OCI-LY7 (cell line): ENCODE data around the gene SECISBP2. TPM values are rescaled to one million over a fixed set of nuclear protein-coding genes. Genes with fewer than 3 reads are reported as not detected.
A peak's percentile ranks its signal among the peaks of the same experiment; 100 is the strongest.

ENCODE experiments used
- BruUV-seq: library from RNA; stranded (reverse); fragments of 400-500 nt; replicated peaks from 2 replicates; lab custom pipeline; 2021; lab: Mats Ljungman, UMichigan
- CTCF ChIA-PET: fragments of 300-600 bp; sonication (Branson Sonifier 250); formaldehyde crosslinking; loops from one replicate; lab custom pipeline; 2022; ENCODE audit warnings: antibody characterized with exemption; ENCODE audit not compliant: unreplicated experiment; lab: Charles Lee
- POLR2A ChIA-PET: fragments of 300-600 bp; sonication (Branson Sonifier 250); formaldehyde crosslinking; loops from one replicate; lab custom pipeline; 2022; ENCODE audit warnings: antibody characterized with exemption; lab: Charles Lee
- DNase-seq: peaks from one replicate; pipeline ENCODE4 v3.0.0-alpha.2; 2015; ENCODE audit warnings: low spot score
- H2AFZ ChIP-seq: fragments of 200-600 bp; sonication (generic), shearing (Covaris generic); 2 replicates; pipeline ENCODE4 v1.6.1; 2014; ENCODE audit warnings: mild to moderate bottlenecking, antibody characterized with exemption, low read length, moderate library complexity
- H3K27ac ChIP-seq: fragments of 200-600 bp; sonication (generic); 2 replicates; pipeline ENCODE4 v1.5.1; 2014; ENCODE audit warnings: mixed run types, low read depth, mild to moderate bottlenecking, moderate library complexity, low read length, inconsistent platforms; ENCODE audit not compliant: poor library complexity, severe bottlenecking
- H3K36me3 ChIP-seq: fragments of 200-600 bp; sonication (generic); 2 replicates; pipeline ENCODE4 v1.6.1; 2014; ENCODE audit warnings: mild to moderate bottlenecking, antibody characterized with exemption, low read length, moderate library complexity, mixed read lengths; ENCODE audit not compliant: insufficient read depth
- H3K4me1 ChIP-seq: fragments of 200-600 bp; sonication (generic); 2 replicates; pipeline ENCODE4 v1.5.1; 2014; ENCODE audit warnings: mild to moderate bottlenecking, low read length; ENCODE audit not compliant: insufficient read depth, poor library complexity, severe bottlenecking
- H3K4me2 ChIP-seq: fragments of 200-600 bp; sonication (generic); 2 replicates; pipeline ENCODE4 v1.6.1; 2014; ENCODE audit warnings: mild to moderate bottlenecking, low read length
- H3K4me3 ChIP-seq: fragments of 200-600 bp; sonication (generic); 2 replicates; pipeline ENCODE4 v1.5.1; 2014; ENCODE audit warnings: mild to moderate bottlenecking, low read depth, low read length; ENCODE audit not compliant: poor library complexity, severe bottlenecking
- H3K79me2 ChIP-seq: fragments of 200-600 bp; sonication (generic); 2 replicates; pipeline ENCODE4 v1.6.1; 2016; ENCODE audit warnings: low read depth, mild to moderate bottlenecking, low read length, moderate library complexity, mixed read lengths; ENCODE audit not compliant: insufficient read depth
- H3K9me2 ChIP-seq: fragments of 200-600 bp; sonication (generic); 2 replicates; pipeline ENCODE4 v1.6.1; 2016; ENCODE audit warnings: mild to moderate bottlenecking, low read length, mixed read lengths; ENCODE audit not compliant: insufficient read depth
- H3K9me3 ChIP-seq: fragments of 200-600 bp; sonication (generic); 2 replicates; pipeline ENCODE4 v1.6.1; 2014; ENCODE audit warnings: mild to moderate bottlenecking, mixed run types, low read length, mixed read lengths
- H4K20me1 ChIP-seq: fragments of 200-600 bp; sonication (generic); 2 replicates; pipeline ENCODE4 v1.6.1; 2014; ENCODE audit warnings: mild to moderate bottlenecking, antibody characterized with exemption, low read length, moderate library complexity, mixed read lengths; ENCODE audit not compliant: insufficient read depth
- CTCF ChIP-seq: fragments of 200-600 bp; sonication (generic); conservative IDR thresholded peaks from 2 replicates; pipeline ENCODE4 v1.5.1; 2014; ENCODE audit warnings: mild to moderate bottlenecking, antibody characterized with exemption, low read length, moderate library complexity, mixed read lengths
- EZH2phosphoT487 ChIP-seq: fragments of 200-600 bp; sonication (generic); IDR thresholded peaks from 2 replicates; pipeline ENCODE4 v1.6.1; 2018; ENCODE audit warnings: low read depth, borderline replicate concordance, mild to moderate bottlenecking, mixed run types, antibody characterized with exemption, low read length, moderate library complexity, mixed read lengths
- intact Hi-C: fragments of 100-400 bp; cut with micrococcal nuclease; formaldehyde crosslinking; loops from one replicate; pipeline ENCODE4 v1.10.0; 2022; ENCODE audit not compliant: unreplicated experiment
- total RNA-seq, 2 experiments: library from RNA; depleted of rRNA in 1 of 2; stranded (reverse); fragments of >200 nt in 1 of 2; shearing (Covaris generic) in 1 of 2; gene quantifications; 2 replicates each; pipeline ENCODE4 v1.2.3, GENCODE V29; 2014 to 2022

SECISBP2 gene
- total RNA-seq, 2 experiments from 2014 or later = 77.6 to 85.5 TPM

- Histone ChIP-seq H3K36me3 (peaks cover 69% of the 10 kb centered on the region), H2AFZ (no peak overlapping the region), H3K4me1 (peaks cover 58% of the 10 kb centered on the region), H3K9me3 (no peaks in the 10 kb centered on the region), H4K20me1 (peaks cover 46% of the 10 kb centered on the region), H3K27ac (peak overlapping the region; percentile 88), H3K79me2 (peaks cover 78% of the 10 kb centered on the region), H3K9me2 (no peaks in the 10 kb centered on the region), H3K4me3 (peak overlapping the region; percentile 100), H3K4me2 (peak overlapping the region; percentile 88)
- ChIA-PET POLR2A (interaction anchor here (1.5 kb wide), 1 partner anchor 9 kb away, joined by 5 read pairs; no protein-coding TSS in a partner anchor), CTCF (no interaction called here)
- intact Hi-C loops = loop anchor here (5.0 to 10.0 kb wide), 2 partner anchors 927 to 1491 kb away; partner anchors contain the start of genes SPIN1 and SYK
- no TSS peak for BruUV-seq
- DNase-seq = no peak
- TF ChIP-seq EZH2phosphoT487 (no peak), CTCF (no peak)
These were observed 4.5 kb upstream of the SECISBP2 start for GRCh38 chr9:89313842-89314241.

- no peak overlapping the region for H2AFZ ChIP-seq
- no peak for TF ChIP-seq EZH2phosphoT487
- no peak for TF ChIP-seq CTCF
- peak overlapping the region; percentile 100 for H3K4me3 ChIP-seq
- BruUV-seq = no TSS peak
- ChIA-PET POLR2A (interaction anchor here (0.5 to 1.5 kb wide), 3 partner anchors 10 to 208 kb away, joined by 3 to 11 read pairs (median 5); no protein-coding TSS in a partner anchor), CTCF (no interaction called here)
- peak overlapping the region; percentile 88 for H3K4me2 ChIP-seq
- H3K36me3 ChIP-seq = peaks cover 74% of the 10 kb centered on the region
- intact Hi-C loops = loop anchor here (5.0 to 10.0 kb wide), 3 partner anchors 182 to 1490 kb away; partner anchors contain the start of genes SEMA4D, SPIN1 and SYK
- no peak for DNase-seq
- peaks cover 79% of the 10 kb centered on the region for H3K79me2 ChIP-seq
- H3K4me1 ChIP-seq = peaks cover 53% of the 10 kb centered on the region
- H3K27ac ChIP-seq = peak overlapping the region; percentile 88
- no peaks in the 10 kb centered on the region for H3K9me2 ChIP-seq
- peaks cover 46% of the 10 kb centered on the region for H4K20me1 ChIP-seq
- H3K9me3 ChIP-seq = no peaks in the 10 kb centered on the region
These were observed 3.3 kb upstream of the SECISBP2 start for GRCh38 chr9:89314955-89315354.

DNA sequence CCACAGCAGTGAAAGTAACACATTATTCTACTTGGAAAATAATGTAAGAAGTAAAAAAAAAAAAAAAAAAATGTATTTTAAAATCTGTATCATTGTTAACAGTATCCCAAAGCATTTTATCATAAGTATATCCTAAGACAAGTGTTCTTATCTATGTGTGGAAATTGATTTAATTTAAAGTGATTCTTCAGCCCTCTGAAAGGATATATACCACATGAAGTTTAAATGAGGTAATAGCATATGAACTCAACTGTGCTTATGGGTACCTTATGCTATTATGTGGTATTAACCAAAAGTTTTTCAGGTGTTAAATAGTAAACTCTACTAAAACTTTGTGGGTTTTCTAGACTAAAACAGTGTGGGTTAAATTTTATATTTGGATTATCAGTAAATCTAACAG lies 2.8 kb upstream of the SECISBP2 start:
- CTCF ChIA-PET = no interaction called here
- Histone ChIP-seq H2AFZ (no peak overlapping the region), H3K4me2 (peak overlapping the region; percentile 88), H3K79me2 (peaks cover 80% of the 10 kb centered on the region), H3K36me3 (peaks cover 78% of the 10 kb centered on the region), H3K9me2 (no peaks in the 10 kb centered on the region), H3K9me3 (no peaks in the 10 kb centered on the region), H4K20me1 (peaks cover 46% of the 10 kb centered on the region), H3K4me1 (peaks cover 58% of the 10 kb centered on the region), H3K27ac (peak overlapping the region; percentile 88), H3K4me3 (peak overlapping the region; percentile 77)
- TF ChIP-seq CTCF (no peak), EZH2phosphoT487 (no peak)
- no TSS peak for BruUV-seq
- intact Hi-C loops = loop anchor here (5.0 to 10.0 kb wide), 2 partner anchors 182 to 1489 kb away; partner anchors contain the start of genes SEMA4D and SYK
- POLR2A ChIA-PET = interaction anchor here (0.5 to 0.8 kb wide), 2 partner anchors 16 to 207 kb away, joined by 3 to 11 read pairs; no protein-coding TSS in a partner anchor
- DNase-seq = no peak
